Measurements from ENCODE around the gene ATP2A3.

ATP2A3 gene

DNA sequence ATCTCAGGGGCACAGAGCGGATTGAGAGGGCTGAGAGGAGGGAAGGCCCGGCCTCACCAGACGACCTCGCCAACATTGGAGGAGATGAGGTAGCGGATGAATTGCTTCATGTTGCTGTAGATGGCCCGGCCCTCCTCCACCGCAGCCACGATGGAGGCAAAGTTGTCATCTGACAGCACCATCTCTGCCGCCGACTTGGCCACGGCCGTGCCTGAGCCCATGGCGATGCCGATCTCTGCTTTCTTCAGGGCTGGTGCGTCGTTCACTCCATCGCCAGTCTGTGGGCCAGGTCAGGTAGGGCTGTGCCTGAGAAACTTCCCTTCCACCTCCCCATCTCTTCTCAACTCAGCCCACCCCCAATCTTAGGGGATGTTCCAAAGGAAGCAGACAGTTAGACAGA, 26.9 kb downstream of the ATP2A3 start:
- no peak for DNase-seq (ENCODE audit: low read depth)
- TF ChIP-seq, protein P1, sequence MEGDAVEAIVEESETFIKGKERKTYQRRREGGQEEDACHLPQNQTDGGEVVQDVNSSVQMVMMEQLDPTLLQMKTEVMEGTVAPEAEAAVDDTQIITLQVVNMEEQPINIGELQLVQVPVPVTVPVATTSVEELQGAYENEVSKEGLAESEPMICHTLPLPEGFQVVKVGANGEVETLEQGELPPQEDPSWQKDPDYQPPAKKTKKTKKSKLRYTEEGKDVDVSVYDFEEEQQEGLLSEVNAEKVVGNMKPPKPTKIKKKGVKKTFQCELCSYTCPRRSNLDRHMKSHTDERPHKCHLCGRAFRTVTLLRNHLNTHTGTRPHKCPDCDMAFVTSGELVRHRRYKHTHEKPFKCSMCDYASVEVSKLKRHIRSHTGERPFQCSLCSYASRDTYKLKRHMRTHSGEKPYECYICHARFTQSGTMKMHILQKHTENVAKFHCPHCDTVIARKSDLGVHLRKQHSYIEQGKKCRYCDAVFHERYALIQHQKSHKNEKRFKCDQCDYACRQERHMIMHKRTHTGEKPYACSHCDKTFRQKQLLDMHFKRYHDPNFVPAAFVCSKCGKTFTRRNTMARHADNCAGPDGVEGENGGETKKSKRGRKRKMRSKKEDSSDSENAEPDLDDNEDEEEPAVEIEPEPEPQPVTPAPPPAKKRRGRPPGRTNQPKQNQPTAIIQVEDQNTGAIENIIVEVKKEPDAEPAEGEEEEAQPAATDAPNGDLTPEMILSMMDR (conservative IDR thresholded peaks at IDR 0.05; ENCODE audit: low read length): no peak
- H3K4me3 ChIP-seq (ENCODE audit: low read length): no peak overlapping the region

DNA sequence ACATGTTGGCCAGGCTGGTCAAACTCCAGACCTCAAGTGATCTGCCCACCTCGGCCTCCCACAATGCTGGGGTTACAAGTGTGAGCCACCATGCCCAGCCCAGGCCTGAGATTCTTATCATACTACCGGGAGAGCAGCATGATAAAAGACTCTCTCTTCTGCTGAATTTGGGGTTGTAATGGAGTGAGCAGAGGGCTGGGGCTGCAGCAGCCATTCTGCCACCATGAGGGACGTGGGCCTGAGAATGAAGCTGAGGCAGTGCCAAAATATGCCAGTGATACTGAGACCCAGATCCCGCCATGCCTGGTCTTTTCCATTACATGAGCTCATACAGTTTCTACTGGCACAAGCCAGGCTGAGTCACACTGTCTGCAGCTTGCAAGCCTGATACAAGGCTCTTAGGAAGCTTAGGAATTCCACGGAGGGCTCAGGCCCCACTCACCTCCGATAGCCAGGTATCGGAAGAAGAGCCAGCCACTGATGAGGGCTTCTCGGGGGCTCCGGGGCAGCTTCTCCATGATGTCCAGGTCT, 28.3 kb downstream of the ATP2A3 start:
- peak; percentile 15 for DNase-seq (ENCODE audit: low read depth)
- TF ChIP-seq, protein P1 (conservative IDR thresholded peaks at IDR 0.05; ENCODE audit: low read length): no peak
- H3K4me3 ChIP-seq (ENCODE audit: low read length): no peak overlapping the region

DNA sequence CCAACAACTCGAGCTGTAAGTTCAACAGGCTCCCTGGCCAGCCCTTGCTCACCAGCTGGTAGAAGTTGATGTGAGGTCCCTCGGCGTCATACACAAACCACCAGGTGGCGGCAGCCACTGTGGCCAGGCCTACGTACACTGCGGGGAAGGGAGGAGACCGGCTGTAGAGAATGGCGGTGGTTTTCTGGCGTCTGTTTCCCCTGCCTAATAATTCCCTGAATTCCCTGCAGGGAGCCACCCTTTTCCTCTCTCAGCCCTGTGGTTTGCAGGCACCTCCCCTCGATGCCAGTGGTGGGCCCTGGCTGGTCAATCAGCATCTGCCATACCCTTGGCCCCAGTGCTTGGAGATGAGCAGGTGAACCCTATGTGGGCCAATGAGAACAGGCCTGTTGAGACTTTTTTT, 29.1 kb downstream of the ATP2A3 start:
- TF ChIP-seq, protein P1 (conservative IDR thresholded peaks at IDR 0.05; ENCODE audit: low read length): peak; percentile 33
- H3K4me3 ChIP-seq (ENCODE audit: low read length): no peak overlapping the region
- peak; percentile 21 for DNase-seq (ENCODE audit: low read depth)

DNA sequence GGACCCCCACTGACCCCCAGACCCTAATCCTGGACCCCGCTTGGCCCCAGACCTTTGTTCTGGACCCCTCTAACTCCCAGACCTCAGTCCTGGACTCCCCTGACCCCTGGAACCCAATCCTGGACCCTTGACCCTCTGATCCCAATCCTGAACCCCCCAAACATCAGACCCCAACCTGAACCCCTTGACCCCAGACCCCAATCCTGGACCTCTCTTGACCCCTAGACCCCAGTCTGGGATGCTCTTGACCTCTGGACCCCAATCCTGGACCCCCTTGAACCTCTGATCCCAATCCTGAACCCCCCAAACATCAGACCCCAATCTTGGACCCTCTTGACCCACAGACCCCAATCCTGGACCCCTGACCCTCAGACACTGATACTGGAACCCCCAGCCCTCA, 34.5 kb downstream of the ATP2A3 start:
- DNase-seq (ENCODE audit: low read depth): no peak
- TF ChIP-seq, protein P1 (conservative IDR thresholded peaks at IDR 0.05; ENCODE audit: low read length): no peak
- no peak overlapping the region for H3K4me3 ChIP-seq (ENCODE audit: low read length)

DNA sequence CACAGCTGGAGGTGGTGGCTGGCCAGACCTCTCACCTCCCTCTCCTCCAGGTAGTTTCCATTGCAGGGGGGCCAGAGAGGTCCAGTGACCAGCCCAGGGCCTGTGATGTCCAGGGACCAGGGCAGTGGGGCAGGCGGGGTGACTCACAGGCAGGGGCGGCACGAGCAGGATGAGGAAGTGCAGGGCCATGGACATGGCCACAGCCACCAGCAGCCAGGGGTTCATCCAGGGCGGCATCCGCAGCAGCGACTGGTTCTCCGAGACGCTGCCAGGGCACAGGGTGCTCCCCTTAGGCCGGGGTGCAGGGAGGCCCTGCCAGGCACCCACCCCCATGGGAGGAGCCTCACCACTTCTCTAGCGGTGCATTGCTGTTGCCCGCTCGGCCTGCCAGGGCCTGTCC, 35.1 kb downstream of the ATP2A3 start:
- DNase-seq (ENCODE audit: low read depth): no peak
- TF ChIP-seq, protein P1 (conservative IDR thresholded peaks at IDR 0.05; ENCODE audit: low read length): no peak

DNA sequence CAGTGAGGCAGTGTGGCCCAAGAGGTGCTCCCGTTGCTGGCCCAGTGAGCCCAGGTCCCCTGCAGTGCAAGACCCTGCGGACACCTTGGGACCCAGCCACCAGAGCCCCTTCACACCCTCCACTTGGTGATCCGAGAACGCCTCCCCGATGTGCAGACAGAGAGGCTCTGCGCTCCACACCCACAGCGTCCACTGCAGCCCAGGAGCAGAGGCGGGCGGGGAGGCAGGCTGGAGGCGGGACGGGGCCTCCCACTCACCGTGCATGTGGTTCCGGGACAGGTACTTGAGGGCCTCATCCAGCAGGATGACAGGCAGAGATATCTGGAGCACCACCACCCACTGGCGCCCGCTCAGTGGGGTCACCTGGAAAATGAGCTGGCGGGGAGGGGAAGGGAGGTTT, 35.8 kb downstream of the ATP2A3 start:
- DNase-seq (ENCODE audit: low read depth): no peak
- TF ChIP-seq, protein P1 (conservative IDR thresholded peaks at IDR 0.05; ENCODE audit: low read length): no peak
- H3K4me3 ChIP-seq (ENCODE audit: low read length): no peak overlapping the region

More for the DNA sequence above, 35.1 kb downstream of the ATP2A3 start:
- H3K4me3 ChIP-seq (ENCODE audit: low read length): no peak overlapping the region

DNA sequence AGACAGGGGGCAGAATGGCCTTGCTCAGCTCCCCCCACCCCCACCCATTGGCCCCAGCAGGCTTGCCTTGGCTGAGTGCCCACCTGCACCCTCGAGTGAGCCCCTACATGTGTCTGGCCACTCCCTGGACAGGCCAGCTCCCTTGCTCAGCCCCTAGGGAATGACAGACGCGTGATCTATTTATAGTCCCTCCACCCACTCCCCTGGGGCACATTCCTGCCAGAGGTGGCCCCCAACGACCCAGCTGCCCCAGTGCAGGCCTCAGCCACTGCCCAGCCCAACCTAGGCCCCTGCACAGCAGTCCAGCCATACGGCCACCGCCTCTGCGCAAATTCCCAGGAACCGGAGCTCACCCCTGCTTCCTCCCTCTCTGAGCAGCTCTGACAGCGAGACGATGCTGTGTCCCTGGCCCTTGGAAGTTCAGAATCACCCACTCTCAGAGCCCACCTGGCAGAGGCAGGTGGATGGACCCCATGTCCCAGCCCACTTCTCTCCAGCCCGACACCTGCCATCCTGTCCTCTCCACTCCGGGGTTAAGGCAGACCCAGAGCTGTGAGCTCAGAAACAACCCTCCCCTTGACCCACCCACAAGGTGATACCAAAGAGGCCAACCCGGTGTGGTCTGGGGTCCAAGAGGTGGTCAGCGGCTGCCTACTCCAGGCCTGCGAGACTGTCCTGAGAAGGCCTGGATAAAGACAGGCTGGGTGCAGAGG, 36.5 kb downstream of the ATP2A3 start:
- DNase-seq (ENCODE audit: low read depth): no peak
- TF ChIP-seq, protein P1 (conservative IDR thresholded peaks at IDR 0.05; ENCODE audit: low read length): no peak
- H3K4me3 ChIP-seq (ENCODE audit: low read length): no peak overlapping the region
